Activated T-cell treated with anti-CD3 and anti-CD28 coated beads, Interleukin-2, amount 50 U/mL, for 48 hours (primary cell): ENCODE measurements around the gene NPAS3.

ENCODE experiments used
- DNase-seq, 2 experiments: peaks; one replicate each; pipeline ENCODE4 v3.0.0-alpha.2; 2020

NPAS3 gene

GRCh38 chr14:33774723-33775470 is 836.2 kb downstream of the NPAS3 start:
- DNase-seq, result no peak

GRCh38 chr14:33776871-33777270 is 838.2 kb downstream of the NPAS3 start:
- no peak for DNase-seq

GRCh38 chr14:33777681-33778080 is 839.0 kb downstream of the NPAS3 start:
- no peak for DNase-seq

- DNase-seq, result no peak
These were observed 841.4 kb downstream of the NPAS3 start for GRCh38 chr14:33780035-33780434.

GRCh38 chr14:33781236-33781635 is 842.6 kb downstream of the NPAS3 start:
- no peak for DNase-seq

GRCh38 chr14:33782923-33783322 is 844.2 kb downstream of the NPAS3 start:
- no peak for DNase-seq

GRCh38 chr14:33786091-33786825 is 847.6 kb downstream of the NPAS3 start:
- DNase-seq, result no peak

GRCh38 chr14:33788161-33788560 is 849.5 kb downstream of the NPAS3 start:
- DNase-seq, result no peak

- peak in 1 of 2 experiments; percentile 16 for DNase-seq
These were observed 852.3 kb downstream of the NPAS3 start for GRCh38 chr14:33790996-33791395.

- no peak for DNase-seq
These were observed 853.5 kb downstream of the NPAS3 start for GRCh38 chr14:33792009-33792719.

- DNase-seq, result peak; percentile 74 to 82
These were observed 854.2 kb downstream of the NPAS3 start for GRCh38 chr14:33792720-33793368.

- no peak for DNase-seq
These were observed 854.9 kb downstream of the NPAS3 start for GRCh38 chr14:33793398-33794110.

GRCh38 chr14:33794791-33795305 is 856.2 kb downstream of the NPAS3 start:
- DNase-seq, result no peak

GRCh38 chr14:33796356-33796755 is 857.7 kb downstream of the NPAS3 start:
- DNase-seq, result no peak

GRCh38 chr14:33799705-33800570 is 861.3 kb downstream of the NPAS3 start:
- peak in 1 of 2 experiments; percentile 16 for DNase-seq

GRCh38 chr14:33800735-33801163 is 862.1 kb downstream of the NPAS3 start:
- DNase-seq, result no peak

GRCh38 chr14:33802737-33803136 is 864.1 kb downstream of the NPAS3 start:
- DNase-seq, result no peak

- no peak for DNase-seq
These were observed 866.9 kb downstream of the NPAS3 start for GRCh38 chr14:33805593-33805992.

- no peak for DNase-seq
These were observed 868.2 kb downstream of the NPAS3 start for GRCh38 chr14:33806905-33807304.

GRCh38 chr14:33808187-33808586 is 869.5 kb downstream of the NPAS3 start:
- no peak for DNase-seq

GRCh38 chr14:33809396-33809981 is 870.8 kb downstream of the NPAS3 start:
- DNase-seq, result no peak
